Esophagus squamous epithelium (tissue), 4 donors: ENCODE results near the gene NT5DC1.

Experiments used
- POLR2A ChIP-seq, 4 donors: fragments of 450-650 bp; IDR thresholded peaks; one replicate each; pipeline ENCODE4 v1.6.1; 2017; ENCODE audit warnings: antibody characterized with exemption in 4 of 4, mild to moderate bottlenecking in 4 of 4, moderate library complexity in 3 of 4
- TF ChIP-seq, protein P1 (sequence below), 6 experiments: fragments of 450-650 bp in 4 of 6; fragments of 200-600 bp in 2 of 6; sonication (generic) in 2 of 6; IDR thresholded peaks; one replicate each; pipeline ENCODE4 v1.5.1; 2016 to 2019; ENCODE audit warnings: antibody characterized with exemption in 6 of 6, mild to moderate bottlenecking in 4 of 6, moderate library complexity in 4 of 6

GRCh38 chr6:116267836-116268588, 167.4 kb downstream of the NT5DC1 start:
- TF ChIP-seq, protein P1, sequence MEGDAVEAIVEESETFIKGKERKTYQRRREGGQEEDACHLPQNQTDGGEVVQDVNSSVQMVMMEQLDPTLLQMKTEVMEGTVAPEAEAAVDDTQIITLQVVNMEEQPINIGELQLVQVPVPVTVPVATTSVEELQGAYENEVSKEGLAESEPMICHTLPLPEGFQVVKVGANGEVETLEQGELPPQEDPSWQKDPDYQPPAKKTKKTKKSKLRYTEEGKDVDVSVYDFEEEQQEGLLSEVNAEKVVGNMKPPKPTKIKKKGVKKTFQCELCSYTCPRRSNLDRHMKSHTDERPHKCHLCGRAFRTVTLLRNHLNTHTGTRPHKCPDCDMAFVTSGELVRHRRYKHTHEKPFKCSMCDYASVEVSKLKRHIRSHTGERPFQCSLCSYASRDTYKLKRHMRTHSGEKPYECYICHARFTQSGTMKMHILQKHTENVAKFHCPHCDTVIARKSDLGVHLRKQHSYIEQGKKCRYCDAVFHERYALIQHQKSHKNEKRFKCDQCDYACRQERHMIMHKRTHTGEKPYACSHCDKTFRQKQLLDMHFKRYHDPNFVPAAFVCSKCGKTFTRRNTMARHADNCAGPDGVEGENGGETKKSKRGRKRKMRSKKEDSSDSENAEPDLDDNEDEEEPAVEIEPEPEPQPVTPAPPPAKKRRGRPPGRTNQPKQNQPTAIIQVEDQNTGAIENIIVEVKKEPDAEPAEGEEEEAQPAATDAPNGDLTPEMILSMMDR (IDR thresholded peaks at IDR 0.05) = no peak
- TF ChIP-seq POLR2A (IDR thresholded peaks at IDR 0.05) = no peak
